NCI-H510A treated with DMSO at 0.1 percent for 48 hours (cell line): Measurements from ENCODE around the gene BANF1.
"Not testable (repeated sequence)": the region's sequence is repeated elsewhere in the genome, so short reads cannot be mapped to it uniquely, and the experiment has no call there.

Source experiments
- DNase-seq: peaks from one replicate; lab custom pipeline; 2025; lab: John Stamatoyannopoulos, UW

The BANF1 gene

DNA sequence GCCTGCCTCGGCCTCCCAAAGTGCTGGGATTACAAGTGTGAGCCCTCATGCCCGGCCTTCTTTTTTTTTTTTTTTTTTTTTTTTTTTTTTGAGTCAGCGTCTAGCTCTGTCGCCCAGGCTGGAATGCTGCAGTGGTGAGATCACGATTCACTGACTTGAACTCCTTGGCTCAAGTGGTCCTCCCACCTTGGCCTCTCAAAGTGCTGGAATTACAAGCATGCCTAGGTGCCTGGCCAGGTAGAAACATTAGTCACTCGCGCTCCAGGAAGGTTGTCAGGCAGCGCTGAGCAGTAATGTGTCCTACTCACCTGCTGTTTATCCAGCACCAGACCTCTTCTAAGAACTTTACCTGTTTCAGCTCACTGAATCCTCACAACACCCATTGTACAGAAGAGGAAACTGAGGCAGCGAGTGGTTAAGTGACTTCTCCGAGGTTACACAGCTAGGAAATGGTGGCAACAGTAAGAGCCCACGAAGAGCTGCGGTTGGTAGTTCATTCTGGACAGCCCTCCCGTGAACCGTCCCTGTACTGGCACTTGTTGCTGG lies 9.0 kb downstream of the BANF1 start:
- no peak for DNase-seq

DNA sequence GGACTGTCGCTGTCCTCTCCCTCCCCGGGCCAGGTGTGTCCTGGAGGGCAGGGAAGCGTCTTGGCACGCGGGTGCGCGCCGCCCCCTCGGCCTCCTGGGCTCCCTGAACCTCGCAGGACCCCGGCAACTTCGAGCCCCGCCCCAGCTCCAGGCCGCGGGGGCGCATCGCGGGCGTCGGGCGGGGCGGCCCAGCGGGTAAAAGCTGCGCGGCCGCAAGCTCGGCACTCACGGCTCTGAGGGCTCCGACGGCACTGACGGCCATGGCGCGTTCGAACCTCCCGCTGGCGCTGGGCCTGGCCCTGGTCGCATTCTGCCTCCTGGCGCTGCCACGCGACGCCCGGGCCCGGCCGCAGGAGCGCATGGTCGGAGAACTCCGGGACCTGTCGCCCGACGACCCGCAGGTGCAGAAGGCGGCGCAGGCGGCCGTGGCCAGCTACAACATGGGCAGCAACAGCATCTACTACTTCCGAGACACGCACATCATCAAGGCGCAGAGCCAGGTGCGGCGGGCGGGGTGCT lies 9.5 kb downstream of the BANF1 start, which contains the start of gene CST6:
TSS of gene CST6 (plus strand) at position 224 of the 519 bp plus-strand sequence. CDS start at position 261, 37 bp downstream.
- no peak for DNase-seq

DNA sequence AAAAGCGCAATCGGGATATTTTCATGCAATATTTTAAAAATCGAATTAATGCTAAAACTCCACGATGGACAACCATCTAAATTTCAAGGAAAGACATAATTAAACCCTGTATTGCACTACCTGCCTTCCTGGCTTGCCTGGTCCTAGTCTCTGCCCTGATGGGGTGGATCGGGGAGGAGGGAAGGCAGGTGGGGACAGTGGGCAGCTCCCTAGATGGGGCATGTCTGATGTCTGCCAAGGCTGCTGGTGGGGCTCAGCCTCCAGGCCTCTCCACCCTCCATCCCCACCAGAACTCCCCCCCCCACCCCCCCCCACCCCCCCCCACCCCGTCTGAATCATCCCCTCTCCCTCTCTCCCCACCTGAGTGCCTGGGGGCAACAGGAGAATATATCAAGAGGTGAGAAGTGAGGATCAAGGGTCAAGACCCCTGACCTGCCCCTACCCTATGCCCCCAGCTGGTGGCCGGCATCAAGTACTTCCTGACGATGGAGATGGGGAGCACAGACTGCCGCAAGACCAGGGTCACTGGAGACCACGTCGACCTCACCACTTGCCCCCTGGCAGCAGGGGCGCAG lies 10.2 kb downstream of the BANF1 start:
- DNase-seq = no peak

DNA sequence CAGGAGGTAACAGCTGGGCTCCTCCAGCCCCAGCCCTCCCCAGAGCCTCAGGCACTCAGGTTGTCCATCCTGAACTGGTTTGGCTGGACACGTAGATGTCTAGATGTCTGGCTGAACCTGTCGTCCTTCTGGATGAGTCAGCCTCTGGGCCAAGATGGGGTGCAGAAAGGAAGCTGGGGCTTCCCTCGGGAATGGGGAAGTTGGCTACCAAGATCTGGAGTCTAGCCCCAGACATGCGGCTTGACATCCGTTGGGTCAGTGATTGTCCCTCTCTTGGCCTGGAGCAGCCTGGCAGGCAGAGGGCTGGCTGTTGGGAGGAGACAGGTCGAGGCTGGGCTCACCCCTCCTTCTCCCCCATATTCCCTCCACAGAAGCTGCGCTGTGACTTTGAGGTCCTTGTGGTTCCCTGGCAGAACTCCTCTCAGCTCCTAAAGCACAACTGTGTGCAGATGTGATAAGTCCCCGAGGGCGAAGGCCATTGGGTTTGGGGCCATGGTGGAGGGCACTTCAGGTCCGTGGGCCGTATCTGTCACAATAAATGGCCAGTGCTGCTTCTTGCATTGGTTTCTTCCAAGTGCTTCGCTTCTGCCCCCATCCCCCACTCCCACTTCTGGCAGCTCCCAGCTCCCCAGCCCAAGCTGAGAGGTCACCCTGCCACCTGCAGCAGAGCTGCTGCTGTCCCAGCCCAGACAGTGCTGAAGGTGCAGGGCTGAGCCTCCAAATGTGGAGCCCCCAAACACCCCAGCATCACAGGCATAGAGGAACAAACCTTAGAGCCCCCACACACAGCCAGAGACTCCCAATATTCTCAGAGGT lies 10.9 kb downstream of the BANF1 start:
- no peak for DNase-seq

DNA sequence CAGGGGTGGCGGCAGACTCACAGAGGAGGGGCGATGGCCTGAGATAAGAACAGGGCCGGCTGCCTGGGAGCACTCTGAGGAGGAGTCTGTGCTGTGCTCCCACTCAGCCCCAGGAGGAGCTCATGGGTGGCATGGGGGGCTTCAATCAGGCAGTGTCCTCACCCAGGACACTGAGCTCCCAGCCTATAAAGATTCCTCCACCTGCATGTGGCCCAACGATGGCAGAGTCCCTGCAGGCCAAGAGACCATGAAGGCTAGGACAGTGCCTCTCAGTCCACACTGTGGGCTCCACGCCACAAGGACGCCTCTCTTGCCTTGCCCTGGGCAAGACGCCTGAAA lies 11.4 kb downstream of the BANF1 start:
- DNase-seq = no peak

DNA sequence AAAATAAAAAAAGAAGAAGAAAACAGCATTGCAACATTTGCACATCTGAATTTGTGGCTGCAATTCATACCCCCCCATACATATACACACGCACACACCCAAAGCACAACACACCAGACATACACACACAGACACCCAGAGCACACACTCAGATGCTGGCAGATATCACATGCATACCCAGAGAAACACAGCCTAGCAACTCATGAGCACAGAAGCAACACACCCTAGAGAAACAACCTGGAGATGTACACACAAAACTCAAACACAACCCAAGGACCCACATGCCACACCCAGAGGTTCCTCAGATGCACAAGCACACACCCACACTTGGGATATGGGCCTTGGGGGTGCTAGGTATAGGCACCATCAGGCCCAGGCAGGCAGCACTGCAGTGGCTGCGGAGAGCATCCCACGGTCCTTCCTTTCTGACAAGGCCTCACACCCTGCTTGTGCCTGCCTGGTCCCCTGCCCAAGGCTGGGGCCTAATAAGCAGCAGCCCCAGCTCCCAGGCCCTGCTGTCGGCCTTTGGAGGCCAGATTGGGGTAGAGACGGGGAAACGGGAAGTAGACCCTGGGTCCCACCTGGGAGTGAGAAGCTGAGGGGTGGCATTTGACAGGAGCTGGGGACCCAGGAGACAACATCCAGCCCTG lies 12.6 kb downstream of the BANF1 start:
- no peak for DNase-seq

DNA sequence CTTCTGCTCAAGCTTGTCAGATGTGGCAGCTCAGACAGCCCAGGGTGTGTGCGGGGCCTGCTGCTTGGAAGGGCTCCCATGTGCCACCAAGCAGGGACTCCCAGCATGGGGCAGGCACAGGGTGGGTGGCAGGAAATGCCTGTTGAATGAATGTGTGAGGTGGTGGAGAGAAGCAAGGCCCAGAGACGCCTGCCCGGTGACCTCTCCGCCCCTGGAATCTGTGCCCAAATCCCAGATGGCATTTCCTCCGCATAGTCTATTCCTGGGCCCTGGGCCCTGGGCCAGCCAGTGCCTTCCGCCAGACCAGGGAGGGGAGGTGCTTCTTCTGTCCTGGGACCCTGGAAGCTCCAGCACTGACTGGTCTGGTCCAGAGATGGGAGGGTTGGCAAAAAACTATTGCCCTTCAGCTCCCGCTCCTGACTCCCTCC lies 13.2 kb downstream of the BANF1 start:
- no peak for DNase-seq

DNA sequence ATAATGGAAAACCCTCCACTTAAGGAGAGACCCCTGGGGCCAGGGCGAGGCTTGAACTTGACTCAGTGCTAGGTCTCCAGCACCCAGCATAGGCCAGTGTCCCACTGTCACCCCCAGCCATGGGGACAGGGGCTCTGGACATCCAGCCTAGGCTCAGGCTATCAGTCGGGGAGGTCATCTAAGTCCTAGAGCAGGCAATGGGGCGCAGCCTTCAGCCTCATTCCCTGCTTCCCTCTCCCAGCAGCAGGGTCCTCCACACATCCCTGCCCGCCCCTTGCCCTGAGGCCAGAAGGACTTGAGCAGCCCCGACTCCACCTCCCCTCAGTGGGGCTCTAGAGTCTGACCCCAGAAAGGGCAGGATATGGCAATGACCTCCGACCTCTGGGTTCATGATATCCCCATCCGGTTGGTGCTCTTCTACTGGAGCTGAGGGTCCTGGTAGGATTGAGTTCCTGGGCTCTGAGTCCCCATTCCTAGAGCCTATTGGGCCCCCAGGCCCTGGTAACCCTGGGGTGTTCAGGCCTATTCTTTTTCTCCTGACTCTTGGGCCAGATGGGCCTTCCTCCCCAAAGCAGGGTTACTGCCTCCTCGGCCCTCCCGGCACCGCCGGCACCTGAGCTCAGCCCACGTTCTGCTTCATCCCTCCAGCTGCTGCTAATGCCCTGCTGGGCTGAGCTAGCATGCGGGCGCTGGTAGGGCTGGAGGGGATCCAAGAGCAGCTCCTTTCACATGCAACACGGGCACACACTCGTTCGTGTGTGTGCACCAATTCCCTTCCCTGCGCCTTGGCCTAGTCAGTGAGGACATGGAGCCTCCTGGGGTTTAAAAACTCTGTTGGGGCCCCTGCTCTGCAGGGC lies 13.9 kb downstream of the BANF1 start:
- DNase-seq = no peak

DNA sequence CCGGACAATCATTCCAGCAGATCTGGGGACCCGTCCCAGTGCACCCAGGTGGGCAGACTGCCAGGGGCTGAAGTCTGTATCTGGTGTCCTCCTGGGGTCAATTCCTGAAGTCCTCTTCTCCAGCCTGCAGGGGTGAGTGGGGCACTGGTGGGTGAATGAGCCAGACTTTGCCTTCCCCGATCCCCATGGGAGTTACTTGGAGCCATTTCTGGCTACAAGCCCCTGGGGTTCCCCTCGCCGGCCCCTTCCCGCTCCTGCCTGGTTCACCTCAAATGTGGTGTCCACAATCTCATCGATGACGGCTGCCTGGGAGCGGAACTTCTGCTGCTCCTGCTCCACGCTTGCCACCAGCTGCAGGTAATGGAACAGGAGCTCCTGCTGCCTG lies 14.5 kb downstream of the BANF1 start:
- no peak for DNase-seq

DNA sequence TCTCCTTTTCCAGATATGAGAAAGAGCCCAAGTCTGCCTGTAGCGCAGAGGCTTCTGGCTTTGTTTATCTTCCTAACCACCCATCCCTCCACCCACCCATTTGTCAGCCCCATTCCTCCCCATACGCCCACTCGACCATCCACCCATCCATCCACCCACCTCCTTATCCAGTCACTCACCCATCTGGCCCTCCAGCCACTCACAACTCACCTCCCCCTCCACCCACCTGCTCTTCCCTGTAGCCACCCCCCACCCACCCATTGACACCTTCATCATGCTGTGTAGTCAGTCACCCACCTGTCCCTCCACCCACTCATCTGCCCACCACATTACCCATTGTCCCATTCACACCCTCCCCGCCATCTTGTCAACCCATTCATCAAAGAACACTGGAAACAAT lies 15.0 kb downstream of the BANF1 start:
- no peak for DNase-seq

DNA sequence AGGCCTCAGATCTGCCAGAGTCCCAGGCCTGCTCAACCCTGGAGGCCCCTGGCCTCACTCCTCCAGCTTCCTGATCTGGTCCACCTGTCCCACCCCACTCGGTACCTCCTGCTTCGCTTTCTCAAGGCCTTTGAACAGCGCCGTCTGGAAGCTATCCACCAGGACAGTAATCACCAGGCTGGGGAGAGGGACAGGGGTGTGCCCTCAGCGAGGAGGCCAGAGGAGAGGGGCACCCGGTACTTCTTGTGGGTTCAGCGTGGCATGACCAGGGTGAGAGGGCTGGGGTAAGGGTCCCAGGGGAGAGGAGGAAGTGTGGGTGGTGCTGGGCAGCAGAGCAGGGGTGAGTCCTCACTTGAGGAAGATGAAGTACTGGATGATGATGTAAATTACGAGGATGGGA lies 17.9 kb downstream of the BANF1 start:
- no peak for DNase-seq

DNA sequence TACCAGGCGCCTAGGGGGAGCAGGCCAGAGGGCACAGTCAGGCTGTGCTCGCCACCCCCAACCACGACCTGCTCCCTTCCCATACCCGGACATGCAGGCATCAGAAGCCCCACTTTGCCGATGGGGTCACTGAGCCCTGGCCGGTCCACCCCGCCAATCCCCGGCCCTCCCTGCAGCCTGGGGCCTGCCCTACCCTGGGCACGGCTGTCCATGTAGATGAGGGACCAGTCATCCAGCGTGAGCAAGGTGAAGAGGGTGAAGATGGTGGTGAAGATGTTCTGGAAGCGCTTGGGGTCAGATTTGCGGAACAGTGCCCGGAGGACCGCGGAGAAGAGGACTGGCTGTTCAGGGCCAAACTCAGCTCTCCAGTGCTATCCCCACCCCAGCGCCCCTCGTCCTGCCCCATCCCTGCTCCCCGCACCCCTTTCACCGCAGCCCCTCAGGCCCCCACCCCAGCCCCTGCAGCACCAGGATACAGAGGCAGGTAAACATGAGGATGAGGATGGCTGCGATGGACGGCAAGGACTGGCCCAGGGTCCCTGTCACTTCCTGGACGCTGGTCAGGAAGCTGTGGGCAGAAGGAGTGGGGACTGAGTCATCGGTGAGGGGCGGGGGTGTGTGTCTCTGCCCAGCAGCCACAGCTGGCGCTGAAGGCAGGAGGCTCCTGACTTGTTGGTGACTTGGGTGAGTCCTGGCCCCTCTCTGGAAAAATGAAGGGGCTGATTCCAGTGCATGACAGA lies 18.5 kb downstream of the BANF1 start:
- DNase-seq = no peak

DNA sequence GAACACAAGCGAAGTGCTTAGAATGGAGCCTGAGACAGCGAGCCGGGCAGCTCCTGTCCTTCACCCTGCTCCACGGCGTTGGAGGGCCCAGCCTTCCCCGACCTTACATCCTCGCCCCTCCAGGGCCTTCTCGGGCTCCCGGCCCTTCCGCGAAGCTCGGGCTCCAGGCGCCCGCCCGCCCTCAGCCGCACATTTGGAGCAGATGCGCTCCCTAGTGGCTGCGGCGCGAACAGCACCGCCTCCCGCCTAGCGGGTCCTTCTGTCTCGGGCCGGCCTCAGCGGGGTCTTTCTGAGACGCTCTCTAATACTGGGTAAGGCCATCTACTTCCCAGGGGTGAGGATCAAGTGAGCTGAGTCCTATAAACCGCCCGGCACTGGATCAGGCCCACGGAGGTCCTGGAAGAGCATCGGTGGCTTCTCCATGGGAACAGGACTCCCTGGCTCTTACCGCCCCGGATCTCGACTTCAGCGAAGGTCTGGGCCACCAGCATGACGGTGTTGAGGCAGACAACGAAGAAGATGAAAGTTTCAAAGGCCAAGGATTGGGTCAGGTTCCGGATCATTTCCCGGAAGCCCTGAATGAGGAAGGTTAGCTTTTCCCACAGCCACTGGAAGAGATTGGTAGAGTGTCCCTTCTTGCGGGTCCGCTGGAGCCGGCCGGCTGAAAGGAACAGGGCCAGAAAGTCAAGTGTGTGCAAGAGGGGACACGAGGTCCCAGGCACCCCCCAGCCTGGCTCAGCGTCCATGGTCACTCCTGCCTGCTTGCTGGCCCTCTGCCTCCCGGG lies 20.3 kb downstream of the BANF1 start:
- DNase-seq = peak; percentile 65

DNA sequence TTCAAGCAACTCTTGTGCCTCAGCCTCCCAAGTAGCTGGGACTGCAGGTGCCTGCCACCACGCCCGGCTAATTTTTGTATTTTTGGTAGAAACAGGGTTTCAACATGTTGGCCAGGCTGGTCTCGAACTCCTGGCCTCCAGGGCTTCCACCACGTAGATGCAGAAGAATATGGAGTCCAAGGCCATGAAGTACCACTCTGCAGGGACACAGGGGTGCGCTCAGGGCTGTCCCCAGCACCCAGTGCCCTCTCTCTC lies 20.8 kb downstream of the BANF1 start:
- DNase-seq = not testable (repeated sequence)

DNA sequence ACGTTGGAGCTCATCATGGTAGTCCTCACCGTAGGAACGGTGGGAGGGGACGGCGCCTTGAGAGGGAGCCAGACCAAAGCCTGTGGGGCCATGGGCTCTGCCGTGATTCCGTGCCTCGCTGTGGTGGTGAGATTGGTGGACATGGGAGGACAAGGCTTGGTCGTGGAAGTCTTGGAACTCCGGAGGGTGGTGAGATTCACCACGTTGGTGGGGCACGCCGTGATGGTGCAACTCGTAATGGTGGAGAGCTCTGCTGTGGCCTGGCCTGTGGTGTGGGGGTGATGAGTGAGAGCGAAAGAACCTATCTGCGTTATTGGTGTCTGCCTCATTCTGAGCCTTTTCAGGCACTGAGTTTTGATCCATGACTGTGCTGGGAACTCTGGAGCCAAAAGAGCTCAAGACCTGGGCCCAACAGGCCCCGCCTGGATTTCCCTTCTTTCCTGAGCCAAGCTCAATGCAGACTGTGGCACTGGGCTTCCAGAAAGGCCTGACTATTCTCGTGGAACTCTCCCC lies 23.8 kb downstream of the BANF1 start, which contains the start of gene CATSPER1:
TSS of gene CATSPER1 (minus strand) at position 463 of the 513 bp plus-strand sequence. CDS start at position 363, 100 bp downstream.
- no peak for DNase-seq

DNA sequence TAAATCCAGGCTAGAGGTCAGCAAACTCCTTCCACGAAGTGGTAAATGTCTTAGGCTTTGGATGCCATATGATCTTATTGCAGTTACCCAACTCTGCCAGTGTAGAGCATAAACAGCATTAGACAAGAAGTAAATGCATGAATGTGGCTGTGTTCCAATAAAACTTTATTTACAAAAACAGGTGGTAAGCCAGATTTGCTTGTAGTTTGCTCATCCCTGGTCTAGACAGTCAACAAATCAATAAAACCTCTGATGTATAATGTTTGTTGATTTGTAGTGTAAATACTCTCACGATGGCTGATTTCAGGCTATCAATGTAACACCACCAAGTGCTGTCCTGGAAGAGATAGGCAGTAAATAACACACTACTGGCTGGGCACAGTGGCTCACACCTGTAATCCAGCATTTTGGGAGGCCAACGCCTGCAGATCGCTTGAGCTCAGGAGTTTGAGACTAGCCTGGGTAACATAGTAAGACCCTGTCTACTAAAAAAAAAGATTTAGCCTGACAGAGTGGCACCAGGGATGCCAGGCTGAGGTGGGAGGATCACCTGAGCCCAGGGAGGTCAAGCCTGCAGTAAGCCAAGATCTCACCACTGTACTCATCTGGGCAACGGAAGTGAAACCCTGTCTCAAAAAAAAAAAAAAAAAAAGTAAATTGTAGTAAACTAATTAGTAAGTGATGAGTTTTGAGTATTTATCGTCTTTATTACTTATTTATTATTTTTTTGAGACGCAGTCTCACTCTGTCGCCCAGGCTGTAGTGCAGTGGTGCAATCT lies 30.8 kb downstream of the BANF1 start:
- no peak for DNase-seq

DNA sequence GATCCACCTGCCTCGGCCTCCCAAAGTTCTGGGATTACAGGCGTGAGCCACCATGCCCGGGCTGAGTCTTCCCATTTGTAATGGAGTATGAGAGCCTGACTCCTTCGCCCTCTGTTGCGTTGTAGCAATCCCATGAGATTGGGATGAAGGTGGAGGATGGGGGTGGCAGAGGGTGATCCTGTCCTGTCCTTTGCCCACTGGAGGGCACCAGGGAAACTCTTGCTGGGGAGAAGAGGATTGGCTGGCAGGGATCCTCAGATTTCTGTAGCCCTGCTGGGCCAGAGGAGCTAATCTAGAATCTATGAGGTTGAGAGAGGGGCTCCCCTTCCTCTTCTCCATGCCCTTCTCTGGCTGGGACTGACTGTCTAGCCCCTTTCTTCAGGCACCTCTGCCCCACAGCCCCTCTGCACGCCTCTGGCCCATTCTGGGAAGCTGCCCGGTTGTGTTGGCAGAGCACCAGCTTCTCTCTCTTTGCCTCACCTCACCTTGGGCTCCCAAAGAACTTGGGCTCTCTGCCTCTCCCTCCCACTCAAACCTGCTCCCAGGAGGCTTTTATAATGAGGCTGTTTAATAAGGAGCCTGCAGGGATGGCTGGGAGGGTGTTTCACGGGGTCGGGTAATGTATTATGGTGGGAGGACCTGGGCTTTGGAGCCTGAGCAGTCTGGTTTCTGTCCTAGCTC lies 33.5 kb downstream of the BANF1 start:
- no peak for DNase-seq

DNA sequence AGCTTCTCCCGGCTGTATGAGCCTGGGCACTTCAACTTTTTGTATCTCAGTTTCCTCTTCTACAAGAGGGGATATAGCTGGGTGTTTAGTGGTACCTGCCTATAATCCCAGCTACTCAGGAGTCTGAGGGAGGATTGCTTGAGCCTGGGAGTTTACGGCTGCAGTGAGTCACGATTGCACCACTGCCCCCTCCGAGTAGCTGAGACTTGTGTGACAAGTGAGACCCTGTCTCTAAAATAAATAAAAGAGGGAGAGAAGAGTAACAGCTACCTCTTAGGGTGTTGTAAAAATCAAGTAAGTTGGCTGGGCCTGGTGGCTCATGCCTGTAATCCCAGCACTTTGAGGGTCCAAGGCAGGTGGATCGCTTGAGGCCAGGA lies 34.0 kb downstream of the BANF1 start:
- DNase-seq = no peak

DNA sequence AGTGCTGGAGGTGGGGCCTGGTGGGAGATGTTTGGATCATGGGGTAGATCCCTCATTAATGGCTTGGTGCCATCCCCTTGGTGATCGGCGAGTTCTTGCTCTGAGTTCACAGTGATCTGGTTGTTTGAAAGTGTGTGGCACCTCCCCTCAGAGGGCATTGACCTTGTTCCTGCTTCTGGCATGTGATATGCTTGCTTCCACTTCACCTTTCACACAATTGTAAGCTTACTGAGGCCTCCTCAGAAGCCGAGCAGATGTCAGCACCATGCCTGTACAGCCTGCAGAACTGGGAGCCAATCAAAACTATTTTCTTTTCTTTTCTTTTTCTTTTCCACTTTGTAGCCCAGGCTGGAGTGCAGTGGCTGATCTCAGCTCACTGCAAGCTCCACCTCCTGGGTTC lies 35.0 kb downstream of the BANF1 start:
- no peak for DNase-seq
